ENCODE results near the gene CPZ. TPM values are rescaled to one million over a fixed set of nuclear protein-coding genes. Genes with fewer than 3 reads are reported as not detected.

Gene CPZ
- polyA plus RNA-seq, 1 experiment = 70.9 TPM

DNA sequence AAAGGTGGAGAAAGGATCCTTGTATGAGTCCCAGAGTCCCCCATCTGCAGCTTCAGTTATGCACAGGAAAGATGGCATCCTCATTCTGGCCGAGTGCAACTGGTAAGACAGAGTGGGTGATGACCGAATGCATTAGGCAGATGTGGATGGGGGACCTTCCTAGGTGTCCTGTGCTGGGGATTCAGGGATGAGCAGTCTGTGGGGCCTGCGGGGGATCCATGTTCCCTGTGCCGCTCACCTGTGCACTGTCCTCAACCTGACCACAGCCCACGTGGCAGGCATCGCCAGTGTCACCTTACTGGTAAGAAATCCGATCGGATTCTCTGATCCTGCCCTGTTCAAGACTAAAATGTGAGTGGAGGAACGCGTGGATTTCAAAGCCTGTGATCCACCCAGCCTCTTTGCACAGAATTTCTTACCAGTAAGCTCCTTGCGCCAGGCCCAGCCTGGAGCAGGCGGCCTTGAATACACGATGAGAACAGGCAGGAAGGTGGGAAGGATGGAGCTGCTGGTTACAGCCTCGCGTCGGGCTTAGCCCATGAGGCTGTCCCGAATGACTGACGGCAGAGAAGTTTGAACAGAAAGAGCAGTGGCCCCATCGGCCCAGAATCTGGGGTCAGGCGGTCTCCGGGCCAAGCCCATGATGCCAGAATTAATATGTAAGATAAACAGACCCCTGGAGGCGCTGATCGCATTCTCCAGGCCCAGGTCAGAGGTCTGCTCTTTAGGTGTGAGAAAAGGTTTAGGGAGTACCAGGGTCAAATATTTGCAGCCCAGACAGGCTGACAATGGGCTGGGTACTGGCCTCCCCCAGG is 56.5 kb downstream of the CPZ start:
- POLR2A ChIA-PET = no interaction called here
- Histone ChIP-seq H3K27me3 (ENCODE audit: control insufficient read depth, insufficient read depth, low read length) (peaks cover 16% of the 10 kb centered on the region), H3K36me3 (ENCODE audit: control insufficient read depth, insufficient read depth, low read length) (no peaks in the 10 kb centered on the region), H3K4me3 (ENCODE audit: low read depth, low read length) (no peak overlapping the region)
- DNase-seq (ENCODE audit: low read depth) = no peak
- TF ChIP-seq, protein P1, sequence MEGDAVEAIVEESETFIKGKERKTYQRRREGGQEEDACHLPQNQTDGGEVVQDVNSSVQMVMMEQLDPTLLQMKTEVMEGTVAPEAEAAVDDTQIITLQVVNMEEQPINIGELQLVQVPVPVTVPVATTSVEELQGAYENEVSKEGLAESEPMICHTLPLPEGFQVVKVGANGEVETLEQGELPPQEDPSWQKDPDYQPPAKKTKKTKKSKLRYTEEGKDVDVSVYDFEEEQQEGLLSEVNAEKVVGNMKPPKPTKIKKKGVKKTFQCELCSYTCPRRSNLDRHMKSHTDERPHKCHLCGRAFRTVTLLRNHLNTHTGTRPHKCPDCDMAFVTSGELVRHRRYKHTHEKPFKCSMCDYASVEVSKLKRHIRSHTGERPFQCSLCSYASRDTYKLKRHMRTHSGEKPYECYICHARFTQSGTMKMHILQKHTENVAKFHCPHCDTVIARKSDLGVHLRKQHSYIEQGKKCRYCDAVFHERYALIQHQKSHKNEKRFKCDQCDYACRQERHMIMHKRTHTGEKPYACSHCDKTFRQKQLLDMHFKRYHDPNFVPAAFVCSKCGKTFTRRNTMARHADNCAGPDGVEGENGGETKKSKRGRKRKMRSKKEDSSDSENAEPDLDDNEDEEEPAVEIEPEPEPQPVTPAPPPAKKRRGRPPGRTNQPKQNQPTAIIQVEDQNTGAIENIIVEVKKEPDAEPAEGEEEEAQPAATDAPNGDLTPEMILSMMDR (IDR thresholded peaks at IDR 0.05; ENCODE audit: insufficient read depth, low read depth, low read length) = no peak
- CTCF ChIA-PET = no interaction called here

DNA sequence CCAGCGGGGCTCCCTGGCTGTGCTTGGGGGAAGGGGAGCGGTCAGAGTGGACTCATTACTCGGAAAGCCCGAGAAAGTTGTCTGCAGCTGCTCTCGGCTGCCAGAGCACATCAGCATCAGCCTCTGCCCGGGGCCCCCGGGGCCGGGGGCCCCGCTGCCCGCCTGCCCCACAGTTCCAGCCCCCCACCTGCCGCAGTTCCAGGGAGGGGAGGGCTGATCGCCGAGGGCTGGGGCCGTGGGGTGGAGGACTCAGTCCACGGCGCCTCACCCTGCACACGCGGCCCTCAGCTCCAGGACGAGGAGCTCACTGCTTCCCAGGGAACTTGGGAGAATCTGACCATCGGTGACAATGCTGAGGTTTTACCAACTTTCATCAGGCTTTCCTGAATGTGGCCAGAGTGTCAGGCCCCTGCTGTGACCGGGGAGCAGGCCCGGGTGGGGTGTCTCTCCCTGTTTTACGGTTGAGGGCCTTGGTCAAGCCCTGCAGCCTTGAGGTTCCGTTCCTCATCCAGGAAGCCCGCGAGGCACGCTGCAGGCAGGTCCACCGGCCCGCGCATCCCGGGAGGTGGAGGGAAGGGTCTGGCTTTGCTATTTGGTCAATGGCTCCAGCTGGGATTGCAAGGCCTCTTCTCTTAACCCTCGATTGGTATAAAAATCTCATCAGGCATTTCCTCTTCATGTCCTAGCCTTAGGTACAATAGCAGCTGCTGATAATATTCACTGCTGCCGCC is 57.2 kb downstream of the CPZ start:
- H3K4me3 ChIP-seq (ENCODE audit: low read depth, low read length) = no peak overlapping the region
- peaks cover 16% of the 10 kb centered on the region for H3K27me3 ChIP-seq (ENCODE audit: control insufficient read depth, insufficient read depth, low read length)
- ChIA-PET POLR2A (no interaction called here), CTCF (interaction anchor here (0.5 kb wide), 1 partner anchor 173 kb away, joined by 3 read pairs; no protein-coding TSS in a partner anchor)
- DNase-seq (ENCODE audit: low read depth) = no peak
- no peaks in the 10 kb centered on the region for H3K36me3 ChIP-seq (ENCODE audit: control insufficient read depth, insufficient read depth, low read length)
- TF ChIP-seq, protein P1 (IDR thresholded peaks at IDR 0.05; ENCODE audit: insufficient read depth, low read depth, low read length) = no peak

DNA sequence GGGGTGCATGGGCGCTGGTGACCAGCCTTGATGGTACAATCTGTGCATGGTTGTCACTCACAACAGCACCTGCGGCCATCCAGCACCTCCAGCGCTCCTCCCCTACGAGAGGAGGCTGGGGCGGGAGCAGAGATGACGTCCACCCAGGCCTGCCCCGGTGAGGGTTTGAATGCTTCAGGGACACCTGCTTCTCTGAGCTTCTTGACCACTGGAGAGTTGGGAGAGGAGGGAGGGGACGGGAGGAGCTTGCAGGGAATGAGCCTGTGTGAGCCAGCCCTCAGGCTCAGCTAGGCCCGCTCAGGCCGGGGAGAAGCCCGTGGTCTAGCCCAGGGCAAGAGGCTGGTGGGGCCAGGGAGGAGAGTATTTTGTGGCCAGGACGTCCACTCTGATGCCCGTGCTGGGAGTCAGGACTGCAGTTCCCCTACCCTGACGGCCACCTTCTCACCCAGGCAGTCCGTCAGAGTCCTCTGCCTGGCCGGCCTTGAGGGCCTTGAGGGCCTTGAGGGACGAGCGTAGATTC is 59.2 kb downstream of the CPZ start:
- H3K36me3 ChIP-seq (ENCODE audit: control insufficient read depth, insufficient read depth, low read length) = no peaks in the 10 kb centered on the region
- ChIA-PET POLR2A (no interaction called here), CTCF (no interaction called here)
- DNase-seq (ENCODE audit: low read depth) = no peak
- peaks cover 14% of the 10 kb centered on the region for H3K27me3 ChIP-seq (ENCODE audit: control insufficient read depth, insufficient read depth, low read length)
- H3K4me3 ChIP-seq (ENCODE audit: low read depth, low read length) = no peak overlapping the region
- TF ChIP-seq, protein P1 (IDR thresholded peaks at IDR 0.05; ENCODE audit: insufficient read depth, low read depth, low read length) = no peak

DNA sequence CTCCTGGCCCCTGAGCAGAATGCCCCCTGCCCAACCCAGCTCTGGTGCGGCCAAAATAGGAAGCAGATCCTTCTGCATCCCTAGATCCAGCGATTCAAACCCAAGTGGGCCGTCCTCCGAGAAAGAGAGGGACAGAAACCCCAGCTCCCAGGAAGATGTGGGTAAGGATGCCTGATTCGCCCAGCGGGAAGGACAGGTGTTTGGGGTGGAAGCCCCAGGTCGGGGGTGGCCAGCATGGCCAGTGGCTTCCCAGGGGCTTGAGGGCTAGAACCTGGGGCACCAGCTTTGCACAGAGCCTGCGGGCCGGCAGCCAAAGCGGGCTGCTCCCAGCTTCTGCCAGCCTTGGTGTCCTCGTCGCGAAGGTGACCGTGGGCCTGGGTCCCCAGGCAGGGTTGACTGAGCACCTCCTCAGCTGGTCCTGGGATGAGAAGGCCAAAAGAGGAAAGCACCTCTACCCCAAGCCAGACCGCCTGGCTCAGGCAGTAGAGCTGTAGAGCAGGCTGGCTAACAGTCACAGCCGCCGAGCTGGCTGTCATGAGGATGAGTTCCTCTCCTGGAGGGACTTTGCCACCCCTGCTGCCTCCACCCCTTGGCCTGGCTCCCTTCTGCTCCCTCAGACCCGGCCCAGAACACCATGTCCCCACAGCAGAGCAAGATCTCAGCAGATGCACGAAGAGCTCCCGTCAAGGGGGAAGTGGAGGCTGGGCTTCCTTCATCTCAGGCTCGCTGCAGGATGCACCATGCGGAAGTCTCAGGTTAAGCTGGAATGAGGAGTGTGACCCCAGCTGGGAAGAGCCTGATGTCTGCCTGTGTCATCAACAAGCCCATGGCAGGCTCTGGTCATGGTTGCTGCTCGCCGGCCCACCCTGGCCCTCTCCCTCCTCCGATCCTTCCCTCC is 59.9 kb downstream of the CPZ start:
- ChIA-PET CTCF (no interaction called here), POLR2A (no interaction called here)
- TF ChIP-seq, protein P1 (IDR thresholded peaks at IDR 0.05; ENCODE audit: insufficient read depth, low read depth, low read length) = no peak
- no peak for DNase-seq (ENCODE audit: low read depth)
- H3K4me3 ChIP-seq (ENCODE audit: low read depth, low read length) = no peak overlapping the region
- no peaks in the 10 kb centered on the region for H3K36me3 ChIP-seq (ENCODE audit: control insufficient read depth, insufficient read depth, low read length)
- H3K27me3 ChIP-seq (ENCODE audit: control insufficient read depth, insufficient read depth, low read length) = peaks cover 14% of the 10 kb centered on the region
